Left cardiac atrium (tissue), 4 donors: ENCODE results near the gene CENPB. TPM values are rescaled to one million over a fixed set of nuclear protein-coding genes. Genes with fewer than 3 reads are reported as not detected.

ENCODE experiments used
- ATAC-seq, 2 donors: fragments of 200-7000 bp; cut with Tn5 transposase; one replicate each; pipeline ENCODE4 v1.9.1; 2020; ENCODE audit warnings: mild to moderate bottlenecking in 2 of 2, moderate library complexity in 2 of 2
- DNase-seq: peaks from one replicate; pipeline ENCODE4 v3.0.0-alpha.2; 2020
- intact Hi-C, 2 donors: fragments of 100-400 bp; cut with DNase I; formaldehyde crosslinking; loops; one replicate each; pipeline versions ENCODE4 v1.14.1 to v1.15.1; 2022 to 2023
- total RNA-seq, 2 donors: library from RNA; stranded (reverse); fragmentation: NEBNext Ultra II Directional; extraction: Animal tissue kit (Norgen Biotek cat#: 25700); gene quantifications; one replicate each; pipeline ENCODE4 v1.2.1, GENCODE V29; 2021
- donor health status: DM: no; HTN: yes; CAD: no.
- donor health status: DM: no; HTN: yes; CAD: no; lungs with severe emphysema.
- donor health status: DM: yes; HTN: yes; CAD: no.
- donor health status: Dilated cardiomyopathy.

Gene CENPB
- total RNA-seq, 2 donors from 2014 or later: 70.8 to 93.6 TPM

DNA sequence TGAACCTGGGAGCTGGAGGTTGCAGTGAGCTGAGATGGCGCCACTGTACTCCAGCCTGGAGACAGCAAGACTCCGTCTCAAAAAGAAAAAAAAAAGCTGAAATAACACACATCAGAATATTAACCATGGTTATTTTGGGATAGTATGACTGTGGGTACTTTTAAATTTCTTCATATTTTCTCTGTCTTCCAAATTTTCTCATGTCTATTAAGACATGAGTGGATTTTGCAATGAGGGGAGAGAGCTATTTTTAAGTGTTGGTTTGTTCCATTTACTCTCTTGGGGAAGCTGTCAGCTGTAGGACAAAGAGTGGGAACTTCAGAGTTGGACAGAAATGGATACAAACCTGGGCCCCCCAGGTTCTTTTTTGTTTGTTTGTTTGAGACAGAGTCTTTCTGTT is 29.3 kb downstream of the CENPB start:
- peak in 1 of 2 donors; percentile 14 for ATAC-seq
- intact Hi-C loops: no loop called here
- DNase-seq: no peak

- ATAC-seq (no peak), DNase-seq (no peak)
- intact Hi-C loops: no loop called here
Observed at GRCh38 chr20:3755814-3756480, 30.6 kb downstream of the CENPB start.

GRCh38 chr20:3755269-3755668 is 31.3 kb downstream of the CENPB start:
- intact Hi-C loops: no loop called here
- ATAC-seq (no peak), DNase-seq (no peak)

- intact Hi-C loops: loop anchor here in 1 of 2 donors (5.0 kb wide), 1 partner anchor 37 kb away; no protein-coding TSS in a partner anchor
- no peak for DNase-seq
- no peak for ATAC-seq
Observed at GRCh38 chr20:3754276-3754630, 32.3 kb downstream of the CENPB start.

DNA sequence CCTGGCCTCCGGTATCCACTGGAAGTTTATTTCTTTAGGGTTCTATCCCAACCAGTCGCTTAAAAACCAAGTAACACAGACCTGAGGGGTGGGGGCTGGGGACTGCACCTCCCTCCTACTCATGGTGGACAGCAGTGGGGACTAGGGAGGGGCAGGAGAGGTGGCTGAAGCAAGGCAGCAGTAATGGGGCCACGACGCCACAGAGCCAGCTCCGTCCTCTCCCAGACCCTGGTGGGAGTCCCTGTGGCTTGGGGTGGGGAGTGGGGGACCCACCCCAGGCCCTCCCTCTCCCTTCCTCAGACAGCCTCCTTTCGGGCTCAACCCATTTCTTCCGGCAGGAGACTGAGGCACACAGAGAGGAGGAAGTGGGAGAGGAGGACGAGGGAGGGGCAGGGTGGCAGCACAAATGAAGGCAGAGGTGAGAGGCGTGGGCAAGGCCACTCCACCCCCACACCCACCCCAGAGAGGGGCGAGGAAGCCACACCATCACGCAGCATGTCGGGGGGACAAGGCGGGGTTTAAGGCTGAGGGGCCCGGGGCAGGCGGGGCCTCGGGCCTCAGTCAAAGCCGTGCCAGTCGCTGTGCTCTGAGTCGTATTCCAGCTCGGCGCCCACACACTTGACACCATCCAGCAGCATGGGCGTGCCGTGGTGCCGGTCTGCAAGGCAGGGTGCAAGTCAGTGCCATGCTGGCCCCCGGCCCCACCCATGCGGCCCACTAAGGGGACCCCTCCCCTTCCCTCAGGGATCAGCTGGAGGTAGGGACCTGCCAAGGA is 32.9 kb downstream of the CENPB start:
- no peak for DNase-seq
- ATAC-seq: no peak
- intact Hi-C loops: loop anchor here in 1 of 2 donors (5.0 kb wide), 1 partner anchor 36 kb away; no protein-coding TSS in a partner anchor

- intact Hi-C loops: loop anchor here in 1 of 2 donors (5.0 kb wide), 1 partner anchor 36 kb away; no protein-coding TSS in a partner anchor
- DNase-seq (peak; percentile 64), ATAC-seq (peak; percentile 64 to 65)
Observed at GRCh38 chr20:3753098-3753497, 33.4 kb downstream of the CENPB start.

- intact Hi-C loops: loop anchor here in 1 of 2 donors (5.0 kb wide), 1 partner anchor 35 kb away; no protein-coding TSS in a partner anchor
- no peak for ATAC-seq
Observed at GRCh38 chr20:3752386-3752759, 34.2 kb downstream of the CENPB start.

GRCh38 chr20:3751675-3752385 is 34.7 kb downstream of the CENPB start:
- intact Hi-C loops: loop anchor here in 1 of 2 donors (5.0 kb wide), 1 partner anchor 35 kb away; no protein-coding TSS in a partner anchor
- ATAC-seq: peak; percentile 64 to 70
- peak; percentile 78 for DNase-seq

More at GRCh38 chr20:3752386-3752759, 34.2 kb downstream of the CENPB start:
- no peak for DNase-seq

GRCh38 chr20:3751305-3751674 is 35.2 kb downstream of the CENPB start:
- intact Hi-C loops: loop anchor here in 1 of 2 donors (5.0 kb wide), 1 partner anchor 34 kb away; no protein-coding TSS in a partner anchor
- ATAC-seq (no peak), DNase-seq (no peak)

DNA sequence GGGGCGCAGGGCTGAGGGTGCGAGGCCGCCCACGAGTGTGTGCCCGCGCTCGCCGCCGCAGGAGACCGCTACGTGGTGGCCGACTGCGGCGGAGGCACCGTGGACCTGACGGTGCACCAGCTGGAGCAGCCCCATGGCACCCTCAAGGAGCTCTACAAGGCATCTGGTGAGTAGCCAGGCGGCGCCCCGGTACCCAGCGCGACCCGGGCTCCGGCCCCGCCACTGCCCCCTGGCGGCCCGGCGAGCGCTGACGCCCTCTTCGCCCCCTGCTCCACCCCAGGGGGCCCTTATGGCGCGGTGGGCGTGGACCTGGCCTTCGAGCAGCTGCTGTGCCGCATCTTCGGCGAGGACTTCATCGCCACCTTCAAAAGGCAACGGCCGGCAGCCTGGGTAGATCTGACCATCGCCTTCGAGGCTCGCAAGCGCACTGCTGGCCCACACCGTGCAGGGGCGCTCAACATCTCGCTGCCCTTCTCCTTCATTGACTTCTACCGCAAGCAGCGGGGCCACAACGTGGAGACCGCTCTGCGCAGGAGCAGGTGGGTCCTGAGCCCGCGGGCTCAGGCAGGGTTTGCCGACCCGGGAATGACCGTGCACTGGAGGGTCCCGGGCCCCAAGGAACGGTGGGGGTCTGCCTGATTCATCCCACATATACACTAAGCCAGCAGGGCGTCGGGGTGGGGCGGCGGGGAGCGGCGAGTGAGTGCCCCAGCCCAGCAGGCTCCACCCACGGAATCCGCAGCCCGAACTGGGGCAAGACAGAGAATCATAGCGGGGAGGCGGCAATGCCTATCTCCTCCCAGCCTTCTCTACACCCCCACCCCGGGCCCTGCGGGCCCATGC is 36.6 kb downstream of the CENPB start:
- intact Hi-C loops: loop anchor here in 1 of 2 donors (5.0 kb wide), 1 partner anchor 33 kb away; no protein-coding TSS in a partner anchor
- ATAC-seq: peak in 1 of 2 donors; percentile 9
- no peak for DNase-seq

DNA sequence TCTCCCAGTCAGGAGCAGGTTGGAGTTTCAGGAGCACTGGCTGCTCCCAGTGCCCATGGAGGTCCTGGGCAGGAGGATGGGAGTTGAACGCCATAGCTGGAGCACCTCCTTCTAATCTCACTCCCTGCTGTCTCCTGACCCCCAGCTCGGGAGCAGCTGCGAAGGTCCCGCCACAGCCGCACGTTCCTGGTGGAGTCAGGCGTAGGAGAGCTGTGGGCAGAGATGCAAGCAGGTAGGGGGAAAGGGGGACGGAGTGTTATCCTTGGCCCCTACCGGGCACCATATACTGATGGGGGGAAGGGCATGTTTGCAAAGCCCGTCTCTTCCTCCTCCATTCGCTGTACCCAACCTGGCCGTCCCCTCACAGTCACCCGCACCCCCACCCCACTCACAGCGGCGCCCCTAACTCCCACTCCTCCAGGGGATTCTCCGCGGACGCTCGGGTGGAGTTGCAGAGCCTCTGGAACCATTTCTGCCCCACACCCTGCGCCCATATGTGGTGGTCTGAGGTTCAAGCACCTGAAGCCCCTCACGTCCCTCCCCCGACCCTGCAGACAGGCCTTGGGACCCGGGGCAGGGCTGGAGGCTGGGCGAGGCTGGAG is 37.4 kb downstream of the CENPB start:
- ATAC-seq (no peak), DNase-seq (no peak)
- intact Hi-C loops: no loop called here

- DNase-seq: no peak
- ATAC-seq: no peak
- intact Hi-C loops: no loop called here
Observed at GRCh38 chr20:3748073-3748472, 38.5 kb downstream of the CENPB start.

GRCh38 chr20:3747471-3747870 is 39.1 kb downstream of the CENPB start:
- no peak for DNase-seq
- no peak for ATAC-seq
- intact Hi-C loops: no loop called here

GRCh38 chr20:3745686-3746173 is 40.8 kb downstream of the CENPB start:
- DNase-seq: peak; percentile 21

GRCh38 chr20:3744806-3745685 is 41.5 kb downstream of the CENPB start:
- intact Hi-C loops: no loop called here
- DNase-seq (peak; percentile 79), ATAC-seq (peak; percentile 69 to 76)

More at GRCh38 chr20:3745686-3746173, 40.8 kb downstream of the CENPB start:
- intact Hi-C loops: no loop called here
- ATAC-seq: no peak

DNA sequence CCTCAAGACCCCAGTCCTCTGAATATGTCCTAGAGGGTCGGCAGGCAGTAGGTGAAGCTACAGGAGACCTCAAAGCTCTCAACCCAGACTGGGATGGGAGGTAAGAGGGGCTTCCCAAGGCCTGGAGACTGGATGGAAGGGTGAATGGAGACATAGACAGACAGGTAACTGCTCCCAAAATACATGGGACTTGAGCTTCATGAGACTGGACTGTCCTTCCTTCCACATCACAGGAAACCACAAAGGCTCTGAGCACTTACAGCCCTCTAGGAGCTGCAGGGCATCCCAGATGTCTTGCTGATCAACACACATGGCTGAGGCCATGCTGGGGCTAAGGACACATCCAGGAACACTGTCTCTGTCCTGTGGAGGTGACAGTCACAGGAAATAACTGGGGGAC is 42.5 kb downstream of the CENPB start:
- DNase-seq (no peak), ATAC-seq (no peak)
- intact Hi-C loops: no loop called here

DNA sequence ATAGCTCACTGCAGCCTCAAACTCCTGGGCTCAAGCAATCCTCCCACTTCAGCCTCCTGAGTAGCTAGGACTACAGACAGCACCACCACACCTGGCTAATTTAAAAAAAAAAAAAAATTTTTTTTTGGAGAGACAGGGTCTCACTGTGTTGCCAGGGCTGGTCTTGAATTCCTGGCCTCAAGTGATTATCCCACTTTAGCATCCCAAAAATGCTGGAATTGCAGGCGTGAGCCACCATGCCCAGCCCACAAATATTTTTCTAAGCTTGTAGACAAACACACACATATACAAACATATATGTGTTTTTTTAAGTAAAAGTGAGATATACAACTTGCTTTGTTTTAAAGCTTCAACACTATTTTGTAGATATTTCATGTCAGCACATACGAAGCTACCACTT is 43.3 kb downstream of the CENPB start:
- intact Hi-C loops: no loop called here
- ATAC-seq (no peak), DNase-seq (no peak)
